Measurements from ENCODE around the gene EBF3.

DNA sequence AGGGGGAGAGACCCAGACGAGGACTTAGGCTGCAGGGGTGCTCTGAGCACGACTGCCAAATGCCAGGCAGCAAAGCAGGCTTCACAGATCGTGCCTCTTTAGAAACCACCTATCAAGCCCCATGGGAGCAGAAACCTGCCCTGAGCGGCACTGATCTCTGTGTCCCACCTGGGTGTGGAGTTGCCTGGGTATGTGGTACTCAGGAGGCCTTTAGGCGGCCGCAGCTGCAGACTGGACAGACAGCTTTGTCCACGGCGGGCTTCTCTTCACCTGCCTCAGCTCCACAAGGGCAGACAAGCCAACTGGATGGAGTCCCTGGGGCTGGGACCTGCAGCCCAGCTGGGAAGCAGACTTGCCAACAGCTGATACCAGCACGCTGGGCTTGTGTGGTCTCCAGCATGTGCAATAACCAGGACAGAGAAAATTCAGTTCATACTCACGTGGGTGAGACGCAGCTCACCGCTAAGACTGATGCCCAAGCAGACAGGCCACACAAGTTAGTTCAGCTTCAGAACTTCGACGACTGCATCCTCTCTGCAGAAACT, 163.2 kb downstream of the EBF3 start:
- TF ChIP-seq, protein P1, sequence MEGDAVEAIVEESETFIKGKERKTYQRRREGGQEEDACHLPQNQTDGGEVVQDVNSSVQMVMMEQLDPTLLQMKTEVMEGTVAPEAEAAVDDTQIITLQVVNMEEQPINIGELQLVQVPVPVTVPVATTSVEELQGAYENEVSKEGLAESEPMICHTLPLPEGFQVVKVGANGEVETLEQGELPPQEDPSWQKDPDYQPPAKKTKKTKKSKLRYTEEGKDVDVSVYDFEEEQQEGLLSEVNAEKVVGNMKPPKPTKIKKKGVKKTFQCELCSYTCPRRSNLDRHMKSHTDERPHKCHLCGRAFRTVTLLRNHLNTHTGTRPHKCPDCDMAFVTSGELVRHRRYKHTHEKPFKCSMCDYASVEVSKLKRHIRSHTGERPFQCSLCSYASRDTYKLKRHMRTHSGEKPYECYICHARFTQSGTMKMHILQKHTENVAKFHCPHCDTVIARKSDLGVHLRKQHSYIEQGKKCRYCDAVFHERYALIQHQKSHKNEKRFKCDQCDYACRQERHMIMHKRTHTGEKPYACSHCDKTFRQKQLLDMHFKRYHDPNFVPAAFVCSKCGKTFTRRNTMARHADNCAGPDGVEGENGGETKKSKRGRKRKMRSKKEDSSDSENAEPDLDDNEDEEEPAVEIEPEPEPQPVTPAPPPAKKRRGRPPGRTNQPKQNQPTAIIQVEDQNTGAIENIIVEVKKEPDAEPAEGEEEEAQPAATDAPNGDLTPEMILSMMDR (IDR thresholded peaks at IDR 0.05; ENCODE audit: extremely low read depth in 1 of 2, insufficient read depth in 1 of 2, low read depth in 1 of 2, low read length in 2 of 2) = no peak
- TF ChIP-seq EZH2 (IDR thresholded peaks at IDR 0.05; ENCODE audit: borderline replicate concordance, low read depth, low read length, severe bottlenecking) (no peak), POLR2A (IDR thresholded peaks at IDR 0.05; ENCODE audit: low read depth, low read length) (no peak)
